ENCODE measurements around the gene BEST2.
"Not testable (repeated sequence)": the region's sequence is repeated elsewhere in the genome, so short reads cannot be mapped to it uniquely, and the experiment has no call there.

Gene BEST2

GRCh38 chr19:12789098-12789903, 37.7 kb downstream of the BEST2 start:
- no peak for DNase-seq

GRCh38 chr19:12789904-12790619, 38.5 kb downstream of the BEST2 start:
- peak; percentile 97 for DNase-seq

DNA sequence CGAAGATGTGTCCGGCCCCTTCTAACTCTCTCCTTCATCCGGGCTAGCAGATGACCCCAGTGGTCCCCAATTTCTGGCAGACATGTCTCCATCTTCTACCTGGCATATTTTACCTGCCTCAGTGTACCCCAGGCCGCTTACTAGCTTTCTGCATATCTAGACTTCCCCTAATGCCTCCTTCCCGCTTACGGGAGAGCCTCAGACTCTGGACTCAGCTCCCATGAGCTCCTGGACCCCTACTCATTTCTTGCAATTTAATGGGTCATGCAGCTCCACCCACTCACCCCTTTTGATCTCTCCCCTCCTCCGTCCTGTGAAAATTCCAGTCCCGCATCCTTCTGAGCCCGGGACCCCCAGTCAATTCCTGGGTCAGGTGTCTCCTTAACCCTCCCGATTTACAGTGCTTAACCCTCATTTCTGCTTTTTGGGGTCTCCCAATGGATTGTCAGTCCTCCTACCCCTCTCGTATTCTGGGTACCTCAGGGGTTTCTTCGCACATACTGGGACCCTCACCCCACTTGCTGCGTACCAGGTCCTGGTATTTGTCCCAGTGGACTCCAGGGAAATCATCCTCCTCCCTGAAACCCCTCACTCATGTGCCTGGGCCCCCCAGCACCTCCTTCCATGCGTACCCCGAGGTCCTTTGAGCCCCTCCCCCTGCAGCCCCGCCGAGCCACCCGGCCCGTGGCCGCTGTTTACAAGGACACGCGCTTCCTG, 39.2 kb downstream of the BEST2 start:
- DNase-seq, result no peak

DNA sequence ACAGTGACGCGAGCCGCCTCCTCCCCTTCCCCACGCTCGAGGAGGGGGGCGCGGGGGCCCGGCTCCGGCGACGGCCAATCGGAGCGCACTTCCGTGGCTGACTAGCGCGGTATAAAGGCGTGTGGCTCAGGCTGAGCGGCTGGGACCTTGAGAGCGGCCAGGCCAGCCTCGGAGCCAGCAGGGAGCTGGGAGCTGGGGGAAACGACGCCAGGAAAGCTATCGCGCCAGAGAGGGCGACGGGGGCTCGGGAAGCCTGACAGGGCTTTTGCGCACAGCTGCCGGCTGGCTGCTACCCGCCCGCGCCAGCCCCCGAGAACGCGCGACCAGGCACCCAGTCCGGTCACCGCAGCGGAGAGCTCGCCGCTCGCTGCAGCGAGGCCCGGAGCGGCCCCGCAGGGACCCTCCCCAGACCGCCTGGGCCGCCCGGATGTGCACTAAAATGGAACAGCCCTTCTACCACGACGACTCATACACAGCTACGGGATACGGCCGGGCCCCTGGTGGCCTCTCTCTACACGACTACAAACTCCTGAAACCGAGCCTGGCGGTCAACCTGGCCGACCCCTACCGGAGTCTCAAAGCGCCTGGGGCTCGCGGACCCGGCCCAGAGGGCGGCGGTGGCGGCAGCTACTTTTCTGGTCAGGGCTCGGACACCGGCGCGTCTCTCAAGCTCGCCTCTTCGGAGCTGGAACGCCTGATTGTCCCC, 39.9 kb downstream of the BEST2 start, which contains the start of gene JUNB:
JUNB (plus strand) TSS at position 142 of the 706 bp plus-strand sequence; CDS start at position 428, 286 bp downstream.
- DNase-seq, result peak; percentile 98

DNA sequence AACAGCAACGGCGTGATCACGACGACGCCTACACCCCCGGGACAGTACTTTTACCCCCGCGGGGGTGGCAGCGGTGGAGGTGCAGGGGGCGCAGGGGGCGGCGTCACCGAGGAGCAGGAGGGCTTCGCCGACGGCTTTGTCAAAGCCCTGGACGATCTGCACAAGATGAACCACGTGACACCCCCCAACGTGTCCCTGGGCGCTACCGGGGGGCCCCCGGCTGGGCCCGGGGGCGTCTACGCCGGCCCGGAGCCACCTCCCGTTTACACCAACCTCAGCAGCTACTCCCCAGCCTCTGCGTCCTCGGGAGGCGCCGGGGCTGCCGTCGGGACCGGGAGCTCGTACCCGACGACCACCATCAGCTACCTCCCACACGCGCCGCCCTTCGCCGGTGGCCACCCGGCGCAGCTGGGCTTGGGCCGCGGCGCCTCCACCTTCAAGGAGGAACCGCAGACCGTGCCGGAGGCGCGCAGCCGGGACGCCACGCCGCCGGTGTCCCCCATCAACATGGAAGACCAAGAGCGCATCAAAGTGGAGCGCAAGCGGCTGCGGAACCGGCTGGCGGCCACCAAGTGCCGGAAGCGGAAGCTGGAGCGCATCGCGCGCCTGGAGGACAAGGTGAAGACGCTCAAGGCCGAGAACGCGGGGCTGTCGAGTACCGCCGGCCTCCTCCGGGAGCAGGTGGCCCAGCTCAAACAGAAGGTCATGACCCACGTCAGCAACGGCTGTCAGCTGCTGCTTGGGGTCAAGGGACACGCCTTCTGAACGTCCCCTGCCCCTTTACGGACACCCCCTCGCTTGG, 40.7 kb downstream of the BEST2 start:
- peak; percentile 74 for DNase-seq

GRCh38 chr19:12792853-12793289, 41.3 kb downstream of the BEST2 start:
- DNase-seq, result no peak

GRCh38 chr19:12793290-12794195, 42.0 kb downstream of the BEST2 start:
- DNase-seq, result peak; percentile 96

DNA sequence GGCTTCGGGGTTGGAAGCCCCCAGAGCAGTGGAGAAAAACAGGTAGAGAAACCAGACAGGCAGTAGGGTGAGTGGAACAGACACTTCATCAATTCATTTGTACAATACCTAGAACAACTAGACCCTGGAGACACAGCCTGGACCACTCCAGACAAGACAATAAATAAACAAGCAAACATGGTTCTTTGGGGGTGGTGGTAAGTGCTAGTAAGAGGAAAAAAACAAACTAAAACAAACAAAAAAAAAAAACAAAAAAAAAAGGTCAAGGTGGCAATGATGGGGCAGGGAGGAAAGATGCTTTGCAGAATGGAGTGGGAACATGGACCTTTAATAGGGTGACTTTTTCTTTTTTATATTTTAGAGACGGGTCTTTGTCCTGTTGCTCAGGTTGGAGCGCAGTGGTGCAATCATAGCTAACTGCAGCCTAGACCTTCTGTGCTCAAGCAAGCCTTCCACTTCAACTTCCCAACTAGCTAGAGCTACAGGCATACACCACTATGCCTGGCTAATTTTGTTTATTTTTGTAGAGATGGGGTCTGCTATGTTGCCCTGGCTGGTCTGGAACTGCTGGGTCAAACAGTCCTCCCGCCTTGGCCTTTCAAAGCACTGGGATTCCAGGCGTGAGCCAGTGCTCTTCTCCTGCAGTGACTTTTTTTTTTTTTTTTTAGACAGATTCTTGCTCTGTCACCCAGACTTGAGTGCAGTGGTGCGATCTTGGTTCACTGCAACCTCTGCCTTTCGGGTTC, 42.8 kb downstream of the BEST2 start:
- DNase-seq, result no peak

GRCh38 chr19:12794971-12795381, 43.4 kb downstream of the BEST2 start:
- DNase-seq, result no peak

DNA sequence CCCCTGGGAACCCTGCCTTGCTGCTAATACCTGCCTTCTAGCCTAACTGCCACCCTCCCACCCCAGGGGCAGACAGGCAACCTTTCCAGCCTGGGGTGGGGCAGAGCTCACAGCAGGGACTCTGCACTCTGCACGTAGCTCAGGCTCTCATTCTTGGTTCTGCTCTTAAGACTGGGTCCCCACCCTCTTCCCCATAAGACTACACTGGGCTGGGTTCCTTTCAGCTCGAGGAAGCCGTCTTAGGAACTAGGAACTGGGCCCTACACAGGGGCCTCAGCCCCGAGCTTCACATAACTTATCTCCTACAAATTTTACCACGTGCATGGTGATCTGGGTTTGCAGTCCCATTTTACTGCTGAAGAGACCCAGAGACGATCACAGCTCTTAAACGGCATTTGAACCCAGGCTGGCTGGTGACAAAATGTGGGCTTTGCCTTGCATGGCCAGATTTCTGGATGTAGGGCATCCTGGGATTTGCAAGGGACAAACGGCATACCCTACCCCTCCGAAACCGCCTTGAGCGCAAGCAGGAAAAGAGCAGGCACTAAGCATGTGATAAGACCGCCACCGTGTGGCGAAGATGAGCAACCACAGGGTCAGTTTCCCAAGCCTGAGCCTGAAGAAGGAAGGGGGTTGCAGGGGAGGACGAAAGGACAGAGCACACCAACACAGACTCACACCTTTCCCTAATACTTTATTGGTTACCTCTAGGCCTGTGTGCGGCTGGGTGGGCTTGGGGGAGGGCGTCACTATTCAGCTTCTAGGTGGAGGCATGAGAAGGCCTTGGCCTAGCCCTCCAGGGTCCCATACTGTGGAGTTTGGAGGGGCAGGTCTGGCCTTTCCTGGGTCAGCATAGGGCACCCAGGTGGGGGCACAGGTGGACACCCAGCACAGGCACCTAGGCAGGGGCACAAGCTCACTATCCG, 44.8 kb downstream of the BEST2 start:
- DNase-seq, result peak; percentile 85

- DNase-seq, result no peak
Observed at GRCh38 chr19:12797141-12797587, 45.6 kb downstream of the BEST2 start.

DNA sequence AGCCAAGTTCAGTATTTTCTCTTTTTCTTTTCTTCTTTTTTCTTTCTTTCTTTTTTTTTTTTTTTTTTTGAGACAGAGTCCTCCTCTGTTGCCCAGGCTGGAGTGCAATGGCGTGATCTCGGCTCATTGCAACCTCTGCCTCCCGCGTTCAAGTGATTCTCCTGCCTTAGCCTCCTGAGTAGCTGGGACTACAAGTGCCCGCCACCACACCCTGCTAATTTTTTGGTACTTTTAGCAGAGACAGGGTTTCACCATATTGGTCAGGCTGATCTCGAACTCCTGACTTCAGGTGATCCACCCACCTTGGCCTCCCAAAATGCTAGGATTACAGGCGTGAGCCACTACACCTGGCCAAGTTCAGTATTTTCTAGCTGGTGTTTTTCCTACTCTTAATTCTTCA, 46.0 kb downstream of the BEST2 start:
- DNase-seq, result not testable (repeated sequence)

DNA sequence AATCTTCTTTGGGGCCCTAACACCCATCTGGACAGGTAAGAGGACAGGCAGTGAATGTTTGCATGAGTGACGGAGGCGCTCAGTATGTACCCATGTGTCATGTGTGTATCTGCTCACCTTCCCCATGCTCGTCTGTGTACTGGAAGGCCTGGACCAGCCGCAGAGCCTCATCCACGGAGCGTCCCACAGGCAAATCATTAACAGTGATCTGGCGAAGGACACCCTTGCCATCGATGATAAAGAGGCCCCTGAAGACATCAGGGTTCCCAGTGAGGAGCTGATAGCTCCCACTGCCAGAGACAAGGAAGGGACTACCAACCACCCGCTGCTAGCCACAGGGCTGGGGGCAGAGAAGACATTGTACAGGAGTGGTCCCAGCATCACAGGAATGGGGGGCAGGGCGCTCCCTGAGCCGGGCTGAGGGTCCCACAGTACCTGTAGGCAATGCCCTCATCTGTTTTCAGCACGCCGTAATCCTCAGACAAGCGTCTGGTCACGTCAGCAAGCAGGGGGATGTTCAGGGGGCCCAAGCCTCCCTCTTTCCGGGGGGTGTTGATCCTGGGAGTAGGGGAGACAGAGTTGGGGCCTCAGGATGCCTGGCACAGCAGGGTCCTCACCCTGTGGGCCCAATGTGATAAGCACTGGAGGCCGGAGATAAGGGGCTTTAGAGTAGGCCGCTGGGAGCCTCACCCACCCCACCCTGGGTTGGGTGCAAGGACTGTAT, 48.3 kb downstream of the BEST2 start:
- no peak for DNase-seq

DNA sequence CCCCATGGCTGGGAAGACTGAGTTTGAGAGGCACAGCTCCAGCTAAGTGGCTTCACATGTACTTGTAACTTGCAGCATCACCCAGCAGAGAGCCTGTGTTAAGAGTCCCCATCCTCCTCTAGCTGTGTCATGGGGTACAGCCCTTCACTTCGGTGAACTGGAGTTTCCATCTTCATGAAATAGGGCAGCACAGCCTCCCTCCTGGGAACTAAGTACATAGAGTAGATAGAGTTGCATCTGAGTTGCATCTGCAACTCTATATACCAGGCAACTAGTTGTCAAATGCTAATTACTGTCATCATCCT, 48.8 kb downstream of the BEST2 start:
- DNase-seq, result no peak

DNA sequence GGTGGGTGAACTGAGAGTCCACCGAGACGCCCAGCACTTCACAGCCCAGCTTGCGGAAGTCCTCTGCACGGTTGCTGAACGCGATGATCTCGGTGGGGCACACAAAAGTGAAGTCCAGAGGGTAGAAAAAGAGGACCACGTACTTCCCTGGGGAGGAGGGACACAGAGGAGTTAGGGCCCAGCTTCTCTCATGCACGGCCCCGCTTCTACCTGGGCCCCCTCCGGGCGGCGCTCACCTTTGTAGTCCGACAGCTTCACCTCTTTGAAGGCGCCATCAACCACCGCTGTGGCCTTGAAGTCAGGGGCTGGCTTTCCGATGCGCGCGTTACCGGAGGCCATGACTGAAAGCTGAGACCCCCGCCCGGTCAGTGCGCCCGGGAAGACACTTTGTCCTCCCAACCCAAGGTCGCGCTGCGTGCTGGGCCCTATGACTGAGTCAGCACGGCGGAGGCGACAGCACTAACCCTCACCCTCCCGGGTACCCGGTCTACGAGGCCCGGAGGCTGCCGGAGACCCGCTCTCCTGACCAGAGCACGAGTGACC, 49.4 kb downstream of the BEST2 start:
- DNase-seq, result no peak

DNA sequence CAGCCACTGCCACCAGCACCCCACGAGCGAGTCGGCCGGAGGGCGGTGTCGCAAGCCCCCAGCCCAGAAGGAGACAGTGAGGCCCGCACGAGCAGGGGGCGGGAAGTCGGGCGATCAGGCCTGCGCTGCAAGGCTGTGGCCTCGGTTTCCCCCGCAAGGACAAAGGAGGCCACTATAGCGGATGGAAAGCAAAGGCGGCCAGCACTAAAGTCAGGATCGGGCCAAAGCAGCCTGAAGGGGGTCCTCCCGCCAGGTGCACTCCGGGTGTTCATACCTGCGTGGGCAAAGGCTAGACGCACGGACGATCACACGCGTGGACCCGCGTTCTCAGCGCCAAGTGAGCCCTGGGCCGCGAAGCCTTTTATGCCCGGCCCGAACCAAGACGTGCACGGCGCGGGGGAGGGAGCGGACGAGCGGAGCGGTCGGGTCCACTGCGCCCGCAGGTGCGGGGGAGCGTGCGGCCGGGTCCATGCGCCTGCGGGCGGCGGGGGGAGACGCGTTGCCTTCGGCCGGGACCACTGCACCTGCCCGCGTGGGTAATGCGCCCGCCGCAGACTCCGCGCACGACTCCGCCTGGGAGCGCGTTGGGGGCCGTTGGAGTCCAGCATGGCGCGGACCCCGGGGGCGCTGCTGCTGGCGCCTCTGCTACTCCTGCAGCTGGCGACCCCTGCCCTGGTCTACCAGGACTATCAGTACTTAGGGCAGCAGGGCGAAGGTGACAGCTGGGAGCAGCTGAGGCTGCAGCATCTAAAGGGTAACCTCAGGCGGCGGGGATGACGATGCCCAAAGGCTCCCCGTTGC, 50.1 kb downstream of the BEST2 start, which contains the start of the genes PRDX2 and THSD8:
PRDX2 (minus strand) TSS at position 335 of the 801 bp plus-strand sequence. CDS start 539 bp downstream, outside the sequence.
THSD8 (plus strand) TSS at position 604 of the 801 bp plus-strand sequence; CDS start at position 607, 3 bp downstream.
- DNase-seq, result peak; percentile 81

Measured in left hindlimb (tissue), 1 donor.